AG10803 (cell line): Measurements from ENCODE around the gene ERLEC1.
"Not testable (repeated sequence)": the region's sequence is repeated elsewhere in the genome, so short reads cannot be mapped to it uniquely, and the experiment has no call there.

Experiments used
- DNase-seq: peaks from one replicate; pipeline ENCODE4 v3.0.0; 2010; ENCODE audit warnings: low read depth
- H3K4me3 ChIP-seq: 2 replicates; pipeline ENCODE4 v1.5.1; 2011; ENCODE audit warnings: mild to moderate bottlenecking, low read length, control low read depth
- TF ChIP-seq, protein P1 (sequence below): conservative IDR thresholded peaks from 2 replicates; pipeline ENCODE4 v1.5.1; 2011; ENCODE audit warnings: mild to moderate bottlenecking, low read length, control low read depth, inconsistent platforms

The ERLEC1 gene

GRCh38 chr2:53820048-53820447 is 33.2 kb downstream of the ERLEC1 start:
- no peak overlapping the region for H3K4me3 ChIP-seq
- TF ChIP-seq, protein P1, sequence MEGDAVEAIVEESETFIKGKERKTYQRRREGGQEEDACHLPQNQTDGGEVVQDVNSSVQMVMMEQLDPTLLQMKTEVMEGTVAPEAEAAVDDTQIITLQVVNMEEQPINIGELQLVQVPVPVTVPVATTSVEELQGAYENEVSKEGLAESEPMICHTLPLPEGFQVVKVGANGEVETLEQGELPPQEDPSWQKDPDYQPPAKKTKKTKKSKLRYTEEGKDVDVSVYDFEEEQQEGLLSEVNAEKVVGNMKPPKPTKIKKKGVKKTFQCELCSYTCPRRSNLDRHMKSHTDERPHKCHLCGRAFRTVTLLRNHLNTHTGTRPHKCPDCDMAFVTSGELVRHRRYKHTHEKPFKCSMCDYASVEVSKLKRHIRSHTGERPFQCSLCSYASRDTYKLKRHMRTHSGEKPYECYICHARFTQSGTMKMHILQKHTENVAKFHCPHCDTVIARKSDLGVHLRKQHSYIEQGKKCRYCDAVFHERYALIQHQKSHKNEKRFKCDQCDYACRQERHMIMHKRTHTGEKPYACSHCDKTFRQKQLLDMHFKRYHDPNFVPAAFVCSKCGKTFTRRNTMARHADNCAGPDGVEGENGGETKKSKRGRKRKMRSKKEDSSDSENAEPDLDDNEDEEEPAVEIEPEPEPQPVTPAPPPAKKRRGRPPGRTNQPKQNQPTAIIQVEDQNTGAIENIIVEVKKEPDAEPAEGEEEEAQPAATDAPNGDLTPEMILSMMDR: no peak
- DNase-seq: no peak

DNA sequence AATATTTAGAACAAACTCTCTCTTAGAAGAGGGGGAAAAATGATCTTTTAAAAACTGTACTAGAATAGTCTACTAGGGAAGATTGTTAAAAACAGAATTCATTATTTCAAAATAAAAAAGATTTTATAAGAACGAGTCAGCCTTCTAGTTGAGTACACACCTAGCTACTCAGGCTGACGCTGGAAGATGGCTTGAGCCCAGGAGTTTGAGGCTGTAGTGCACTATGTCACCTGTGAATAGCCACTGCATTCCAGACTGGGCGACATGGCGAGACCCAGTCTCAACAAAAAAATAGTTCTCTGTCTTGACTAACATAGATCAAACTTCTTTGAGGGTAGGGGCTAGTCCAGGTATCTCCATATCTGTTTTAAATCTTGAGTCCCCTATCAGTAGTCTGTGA is 33.9 kb downstream of the ERLEC1 start:
- H3K4me3 ChIP-seq: no peak overlapping the region
- TF ChIP-seq, protein P1: no peak
- no peak for DNase-seq

GRCh38 chr2:53821810-53822209 is 35.0 kb downstream of the ERLEC1 start:
- TF ChIP-seq, protein P1: no peak
- DNase-seq: no peak
- H3K4me3 ChIP-seq: no peak overlapping the region

DNA sequence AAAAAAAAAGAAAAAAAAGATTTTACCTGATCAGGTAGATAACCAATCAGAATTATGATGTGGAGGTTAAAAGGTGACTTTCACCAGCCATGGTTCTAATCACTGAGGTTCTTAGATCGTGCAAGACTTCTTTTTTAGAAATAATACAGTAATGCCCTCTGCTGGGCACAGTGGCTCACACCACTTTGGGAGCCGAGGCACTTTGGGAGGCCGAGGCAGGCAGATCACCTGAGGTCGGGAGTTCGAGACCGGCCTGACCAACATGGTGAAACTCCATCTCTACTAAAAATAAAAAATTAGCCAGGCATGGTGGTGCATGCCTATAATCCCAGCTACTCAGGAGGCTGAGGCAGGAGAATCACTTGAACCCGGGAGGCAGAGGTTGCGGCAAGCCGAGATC is 36.8 kb downstream of the ERLEC1 start:
- H3K4me3 ChIP-seq, DNase-seq: not testable (repeated sequence)

- TF ChIP-seq, protein P1: no peak
- H3K4me3 ChIP-seq: no peak overlapping the region
- no peak for DNase-seq
Observed at GRCh38 chr2:53826030-53826410, 39.2 kb downstream of the ERLEC1 start.

DNA sequence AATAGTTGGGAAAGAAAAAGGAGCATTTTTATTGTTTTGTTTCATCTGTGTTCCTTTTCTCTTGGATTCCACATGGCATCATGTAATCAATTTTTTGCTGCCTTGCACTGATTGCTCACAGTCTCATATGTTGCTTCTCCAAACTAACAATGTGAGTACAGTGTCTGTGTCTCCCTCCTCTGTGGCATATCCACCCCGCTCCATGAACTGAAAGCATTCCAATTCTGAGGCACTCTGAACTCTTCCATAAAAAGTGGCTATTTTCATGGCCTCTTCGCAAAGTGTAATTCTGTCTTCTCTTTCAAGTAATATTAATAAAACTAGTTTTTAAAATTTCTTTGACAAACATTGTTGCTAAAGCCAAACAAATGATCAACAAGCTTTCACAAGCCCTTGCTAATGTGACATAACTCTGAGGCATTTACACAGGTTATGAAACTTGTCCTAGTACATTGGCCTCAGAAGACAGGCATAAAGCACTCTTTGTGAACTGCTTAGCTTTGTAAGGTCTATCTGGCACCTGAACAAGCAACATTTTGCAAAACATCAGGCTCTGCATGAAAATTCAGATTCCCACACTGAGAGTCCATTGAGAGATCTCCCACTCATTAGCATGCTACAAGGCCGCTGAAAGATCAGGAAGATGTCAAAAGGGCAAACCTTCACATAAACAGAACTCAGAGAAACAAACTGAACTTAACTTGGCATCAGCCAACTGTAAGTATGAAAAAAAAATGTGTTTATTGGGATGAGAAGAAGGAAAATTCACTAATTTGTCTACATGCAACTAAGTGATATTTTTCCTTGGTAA is 39.9 kb downstream of the ERLEC1 start:
- TF ChIP-seq, protein P1: no peak
- H3K4me3 ChIP-seq: no peak overlapping the region
- peak; percentile 37 for DNase-seq

- no peak overlapping the region for H3K4me3 ChIP-seq
- peak; percentile 18 for DNase-seq
- TF ChIP-seq, protein P1: no peak
Observed at GRCh38 chr2:53827398-53828175, 40.7 kb downstream of the ERLEC1 start.
